ENCODE results near the gene CHST13.

CHST13 gene, protein sequence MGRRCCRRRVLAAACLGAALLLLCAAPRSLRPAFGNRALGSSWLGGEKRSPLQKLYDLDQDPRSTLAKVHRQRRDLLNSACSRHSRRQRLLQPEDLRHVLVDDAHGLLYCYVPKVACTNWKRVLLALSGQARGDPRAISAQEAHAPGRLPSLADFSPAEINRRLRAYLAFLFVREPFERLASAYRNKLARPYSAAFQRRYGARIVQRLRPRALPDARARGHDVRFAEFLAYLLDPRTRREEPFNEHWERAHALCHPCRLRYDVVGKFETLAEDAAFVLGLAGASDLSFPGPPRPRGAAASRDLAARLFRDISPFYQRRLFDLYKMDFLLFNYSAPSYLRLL

DNA sequence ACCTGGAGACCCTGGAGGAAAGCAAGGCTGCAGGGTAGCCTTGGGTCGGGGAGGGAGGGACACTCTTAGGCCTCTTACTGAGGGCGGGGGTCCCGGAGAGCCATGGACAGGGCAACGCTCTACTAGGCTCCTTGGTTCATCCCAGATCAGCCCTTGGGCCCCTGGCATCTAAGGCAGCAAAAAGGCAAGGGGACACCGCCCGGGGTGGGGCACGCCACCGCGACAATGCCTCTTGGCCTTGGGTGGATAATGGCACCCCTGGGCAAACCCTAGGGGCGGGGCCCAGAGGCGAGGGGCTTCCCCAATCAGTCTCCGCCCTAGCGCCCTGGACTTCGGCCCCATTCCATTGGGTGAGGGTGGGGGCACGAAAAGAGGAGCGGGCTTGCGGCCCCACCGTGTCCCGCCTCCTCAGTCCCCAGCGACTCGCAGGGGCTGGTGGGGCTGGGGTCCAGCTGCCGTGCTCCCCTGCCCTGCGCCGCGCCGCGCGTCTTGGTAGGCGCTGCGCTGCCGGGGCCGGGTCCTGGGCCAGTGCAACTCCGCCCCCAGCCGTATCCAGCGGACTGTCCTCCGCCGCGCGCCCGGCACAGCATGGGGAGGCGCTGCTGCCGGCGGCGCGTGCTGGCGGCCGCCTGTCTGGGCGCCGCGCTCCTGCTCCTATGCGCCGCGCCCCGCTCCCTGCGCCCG lies at the start of gene CHST13:
TSS of gene CHST13 (plus strand) at position 411 of the 684 bp plus-strand sequence. CDS start at position 589, 178 bp downstream.
- CTCF ChIA-PET = interaction anchor here (1.2 to 1.5 kb wide), 2 partner anchors 9 to 13 kb away, joined by 3 to 6 read pairs; no protein-coding TSS in a partner anchor
- TF ChIP-seq L3MBTL2 (conservative IDR thresholded peaks at IDR 0.05) = no peak
- TF ChIP-seq, protein P1, sequence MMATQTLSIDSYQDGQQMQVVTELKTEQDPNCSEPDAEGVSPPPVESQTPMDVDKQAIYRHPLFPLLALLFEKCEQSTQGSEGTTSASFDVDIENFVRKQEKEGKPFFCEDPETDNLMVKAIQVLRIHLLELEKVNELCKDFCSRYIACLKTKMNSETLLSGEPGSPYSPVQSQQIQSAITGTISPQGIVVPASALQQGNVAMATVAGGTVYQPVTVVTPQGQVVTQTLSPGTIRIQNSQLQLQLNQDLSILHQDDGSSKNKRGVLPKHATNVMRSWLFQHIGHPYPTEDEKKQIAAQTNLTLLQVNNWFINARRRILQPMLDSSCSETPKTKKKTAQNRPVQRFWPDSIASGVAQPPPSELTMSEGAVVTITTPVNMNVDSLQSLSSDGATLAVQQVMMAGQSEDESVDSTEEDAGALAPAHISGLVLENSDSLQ (IDR thresholded peaks at IDR 0.05) = no peak
- no peak for TF ChIP-seq FOXA1 (IDR thresholded peaks at IDR 0.05)
- no peak for TF ChIP-seq BHLHE40 (IDR thresholded peaks at IDR 0.05; ENCODE audit: borderline replicate concordance)
- no peak for TF ChIP-seq TARDBP (IDR thresholded peaks at IDR 0.05)
- no peak for TF ChIP-seq ELF4 (IDR thresholded peaks at IDR 0.05)
- TF ChIP-seq NFRKB (IDR thresholded peaks at IDR 0.05) = no peak
- no peak for TF ChIP-seq ZNF384 (IDR thresholded peaks at IDR 0.05)
- TF ChIP-seq SUZ12 (IDR thresholded peaks at IDR 0.05) = no peak
- TF ChIP-seq ARNT (IDR thresholded peaks at IDR 0.05) = no peak
- TF ChIP-seq CTBP1 (IDR thresholded peaks at IDR 0.05; ENCODE audit: borderline replicate concordance) = no peak
- no peak for TF ChIP-seq SP1 (IDR thresholded peaks at IDR 0.05)
- TF ChIP-seq HDGF (IDR thresholded peaks at IDR 0.05; ENCODE audit: borderline replicate concordance) = no peak
- TF ChIP-seq FOXM1 (IDR thresholded peaks at IDR 0.05; ENCODE audit: borderline replicate concordance) = no peak
- no peak for TF ChIP-seq FOXK2 (IDR thresholded peaks at IDR 0.05)
- no peak for TF ChIP-seq LEF1 (IDR thresholded peaks at IDR 0.05; ENCODE audit: borderline replicate concordance)
- DNase-seq (ENCODE audit: extremely low spot score) = peak; percentile 71
- POLR2A ChIA-PET = no interaction called here

DNA sequence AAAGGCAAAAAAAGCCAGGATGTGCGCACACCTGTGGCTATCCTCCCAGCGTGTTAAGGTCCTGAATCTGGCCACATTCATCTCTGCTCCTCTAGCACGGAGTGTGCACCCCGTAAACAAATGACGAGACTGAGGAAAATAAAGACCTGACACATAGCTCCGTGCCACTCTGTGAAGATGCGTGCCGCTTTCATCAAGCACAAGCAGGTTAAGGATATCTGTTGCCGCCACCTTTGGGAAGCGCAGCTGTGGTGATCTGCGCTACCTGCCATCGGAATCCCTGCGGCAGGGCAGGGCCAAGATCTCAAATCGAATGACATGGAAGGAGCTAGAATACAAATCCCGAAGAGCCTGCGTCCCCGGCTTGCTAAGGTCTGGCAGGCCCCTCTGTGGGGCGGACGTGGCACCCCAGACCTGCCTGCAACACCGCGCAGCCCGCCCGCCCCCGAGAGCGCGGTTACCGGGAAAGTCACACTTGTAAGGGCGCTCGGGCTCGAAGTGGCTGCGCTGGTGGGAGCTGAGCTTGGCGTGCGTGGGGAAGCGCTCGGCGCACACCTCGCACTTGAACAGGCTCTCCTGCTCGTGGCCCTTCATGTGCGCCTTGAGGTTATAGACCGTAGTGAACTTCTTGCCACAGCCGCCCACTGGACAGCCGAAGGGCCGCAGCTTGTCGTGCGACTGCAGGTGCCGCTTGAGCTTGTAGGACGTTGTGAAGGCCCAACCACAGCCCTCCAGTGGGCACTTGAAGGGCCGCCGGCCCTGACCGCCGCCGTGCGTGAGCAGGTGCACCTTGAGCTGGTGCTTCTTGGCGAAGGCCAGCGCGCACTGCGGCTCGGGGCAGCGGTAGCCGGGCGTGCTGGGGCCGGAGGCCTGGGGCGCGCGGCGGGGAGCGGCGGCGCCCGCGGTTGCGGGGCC lies 49.2 kb upstream of the CHST13 start:
- ChIA-PET CTCF (no interaction called here), POLR2A (interaction anchor here (1.6 kb wide), 1 partner anchor 13 kb away, joined by 4 read pairs; no protein-coding TSS in a partner anchor)
- TF ChIP-seq L3MBTL2 (conservative IDR thresholded peaks at IDR 0.05) (0 out of 2 replicates have a peak, but pooled peaks have one; percentile 17), FOXM1 (IDR thresholded peaks at IDR 0.05; ENCODE audit: borderline replicate concordance) (no peak), BHLHE40 (IDR thresholded peaks at IDR 0.05; ENCODE audit: borderline replicate concordance) (no peak)
- DNase-seq (ENCODE audit: extremely low spot score) = peak; percentile 27

DNA sequence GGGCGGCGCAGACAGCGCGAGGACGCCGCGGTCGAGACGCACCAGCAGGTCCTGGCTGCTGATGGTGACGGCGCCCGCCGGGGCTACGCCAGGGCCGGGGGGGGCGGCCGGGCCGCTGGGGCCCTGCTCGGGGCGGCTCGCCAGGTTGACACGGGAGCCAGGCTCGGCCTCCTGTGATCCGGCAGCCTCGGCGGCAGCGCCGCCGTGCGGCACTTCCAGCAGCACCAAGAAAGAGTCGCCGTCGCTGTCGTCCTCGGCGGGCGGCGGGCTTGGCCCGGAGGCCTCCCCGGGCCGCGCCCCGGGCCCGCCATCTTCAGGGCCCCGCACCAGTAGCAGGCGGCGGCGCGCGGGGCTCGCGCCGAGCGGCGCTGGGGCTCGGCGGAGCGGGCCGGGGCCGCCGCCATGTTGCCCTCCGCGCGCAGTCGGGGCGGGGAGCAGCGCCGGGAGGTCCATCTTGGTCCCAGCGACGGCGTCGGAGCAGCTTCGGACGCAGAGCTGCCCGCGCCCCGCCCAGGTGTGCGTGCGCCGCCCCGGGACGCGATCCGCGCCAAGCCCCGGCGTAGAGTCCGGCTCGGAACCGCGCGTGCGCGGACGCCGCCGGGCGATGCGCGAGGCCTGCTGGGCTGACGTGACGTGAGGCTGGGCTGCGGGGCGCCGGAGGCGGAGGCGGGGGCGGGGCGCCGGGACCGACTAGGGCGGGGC lies 48.4 kb upstream of the CHST13 start, which contains the start of gene ZXDC:
TSS of gene ZXDC (minus strand) at position 479 of the 702 bp plus-strand sequence. CDS start at position 453, 26 bp downstream.
- POLR2A ChIA-PET = interaction anchor here (0.8 to 1.6 kb wide), 6 partner anchors 9 to 116 kb away, joined by 3 to 4 read pairs (median 3); no protein-coding TSS in a partner anchor
- peak; percentile 99 for DNase-seq (ENCODE audit: extremely low spot score)
- TF ChIP-seq ZNF384 (IDR thresholded peaks at IDR 0.05) = no peak
- no peak for TF ChIP-seq SUZ12 (IDR thresholded peaks at IDR 0.05)
- TF ChIP-seq L3MBTL2 (conservative IDR thresholded peaks at IDR 0.05) = no peak
- TF ChIP-seq TARDBP (IDR thresholded peaks at IDR 0.05) = no peak
- no peak for TF ChIP-seq SP1 (IDR thresholded peaks at IDR 0.05)
- TF ChIP-seq, protein P1 (IDR thresholded peaks at IDR 0.05) = no peak
- no peak for TF ChIP-seq FOXM1 (IDR thresholded peaks at IDR 0.05; ENCODE audit: borderline replicate concordance)
- TF ChIP-seq ARNT (IDR thresholded peaks at IDR 0.05) = no peak
- TF ChIP-seq FOXK2 (IDR thresholded peaks at IDR 0.05) = no peak
- no peak for TF ChIP-seq CTBP1 (IDR thresholded peaks at IDR 0.05; ENCODE audit: borderline replicate concordance)
- no peak; the same call in 1 of the 2 replicates for TF ChIP-seq LEF1 (IDR thresholded peaks at IDR 0.05; ENCODE audit: borderline replicate concordance)
- no peak for TF ChIP-seq HDGF (IDR thresholded peaks at IDR 0.05; ENCODE audit: borderline replicate concordance)
- no peak for TF ChIP-seq FOXA1 (IDR thresholded peaks at IDR 0.05)
- TF ChIP-seq NFRKB (IDR thresholded peaks at IDR 0.05) = no peak
- CTCF ChIA-PET = no interaction called here

DNA sequence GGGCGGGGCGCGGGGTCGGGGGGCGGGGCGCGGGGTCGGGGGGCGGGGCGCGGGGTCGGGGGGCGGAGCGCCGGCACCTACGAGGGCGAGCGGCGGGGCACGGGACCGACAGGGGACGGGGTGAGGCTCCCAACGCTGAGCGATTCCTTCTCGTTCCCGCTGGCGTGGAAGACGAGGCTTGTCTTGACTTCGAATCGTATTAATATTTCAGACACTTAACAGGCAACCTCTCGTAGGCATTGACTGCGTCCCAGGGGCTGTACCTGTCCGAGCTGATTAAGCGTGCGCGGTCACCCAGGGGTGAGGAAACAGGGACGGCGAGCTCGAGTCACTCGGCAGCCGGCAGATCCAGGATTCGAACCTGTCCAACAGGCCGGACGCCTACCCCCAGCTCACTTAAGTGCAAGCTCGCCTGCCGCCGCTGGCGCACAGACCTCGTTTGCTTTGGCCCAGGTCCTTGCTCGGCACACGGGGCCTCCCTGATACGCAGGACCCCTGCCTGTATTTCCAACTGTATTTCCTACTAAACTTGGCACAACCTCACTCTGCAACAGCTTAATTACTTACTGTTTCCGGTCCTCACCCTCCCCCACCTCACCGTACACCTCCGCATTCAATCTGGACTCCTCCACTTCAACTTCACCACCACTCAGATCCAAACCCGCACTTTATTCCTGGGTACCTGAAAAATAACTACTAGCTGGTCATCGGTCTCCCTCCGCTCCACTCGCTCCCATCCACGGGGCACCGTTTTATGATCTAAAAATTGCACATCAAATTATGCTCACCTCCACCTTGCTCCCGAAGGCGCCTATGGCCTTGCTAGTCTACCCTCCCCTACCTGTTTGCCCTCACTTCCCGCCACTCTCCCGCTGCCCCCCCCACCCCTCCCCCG lies 47.5 kb upstream of the CHST13 start:
- peak; percentile 56 for DNase-seq (ENCODE audit: extremely low spot score)
- POLR2A ChIA-PET = interaction anchor here (0.8 to 1.6 kb wide), 6 partner anchors 10 to 117 kb away, joined by 3 to 4 read pairs (median 3); no protein-coding TSS in a partner anchor
- CTCF ChIA-PET = no interaction called here
- TF ChIP-seq L3MBTL2 (conservative IDR thresholded peaks at IDR 0.05) = 0 out of 2 replicates have a peak, but pooled peaks have one; percentile 20
- TF ChIP-seq FOXK2 (IDR thresholded peaks at IDR 0.05) = no peak
- TF ChIP-seq, protein P1 (IDR thresholded peaks at IDR 0.05) = no peak
- TF ChIP-seq ELF4 (IDR thresholded peaks at IDR 0.05) = no peak

All from HEK293T (cell line).